Activated CD8-positive, alpha-beta memory T cell treated with anti-CD3 and anti-CD28 coated beads for 24 hours (primary cell): ENCODE data around the gene GBA3.

Experiments used
- DNase-seq: peaks from one replicate; pipeline ENCODE4 v3.0.0-alpha.2; 2020

GBA3 gene

GRCh38 chr4:22695917-22696316, 3.2 kb downstream of the GBA3 start:
- no peak for DNase-seq

- no peak for DNase-seq
Measured at GRCh38 chr4:22703912-22704311, 11.2 kb downstream of the GBA3 start.

GRCh38 chr4:22707390-22707789, 14.7 kb downstream of the GBA3 start:
- no peak for DNase-seq

- DNase-seq, result no peak
Measured at GRCh38 chr4:22708961-22709360, 16.2 kb downstream of the GBA3 start.

DNA sequence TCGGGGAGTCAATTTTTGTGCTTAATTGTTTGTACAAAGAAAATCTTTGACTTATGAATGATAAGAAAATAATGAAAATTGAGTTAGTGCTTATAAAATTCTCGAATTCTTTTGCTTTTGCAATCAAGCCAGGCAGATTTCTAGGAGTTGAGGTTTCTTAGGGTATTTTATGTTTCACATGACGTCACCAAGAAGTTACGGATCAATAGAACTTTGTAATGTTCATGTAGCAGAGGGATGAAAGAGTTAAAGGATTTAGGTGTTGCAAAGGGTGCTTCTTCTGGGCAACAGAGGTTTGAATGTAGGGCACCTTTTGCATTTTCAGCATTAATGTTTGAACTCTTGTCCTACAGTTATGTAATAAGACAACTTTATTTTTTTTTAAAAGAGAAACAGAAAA, 19.4 kb downstream of the GBA3 start:
- no peak for DNase-seq

- DNase-seq, result no peak
Measured at GRCh38 chr4:22712529-22712928, 19.8 kb downstream of the GBA3 start.

DNA sequence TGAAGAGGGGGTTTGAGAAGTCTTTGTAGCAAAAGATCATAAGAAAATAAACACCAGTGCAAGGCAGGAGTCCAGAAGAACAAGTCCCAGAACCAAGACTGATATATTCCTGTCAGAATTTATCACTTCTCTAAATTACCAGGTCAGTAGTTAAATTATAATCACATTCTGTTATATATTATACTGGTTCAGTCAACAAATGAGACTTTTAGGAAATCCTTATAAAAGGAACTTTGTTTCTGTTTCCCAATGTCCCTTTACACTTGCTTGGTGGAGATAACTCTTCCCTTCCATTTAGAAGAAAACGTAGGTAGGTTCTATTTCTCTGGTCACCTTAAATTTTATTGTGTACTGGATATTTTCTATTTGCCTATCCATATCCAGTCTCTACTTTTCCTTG, 21.1 kb downstream of the GBA3 start:
- DNase-seq, result no peak

GRCh38 chr4:22719218-22719617, 26.5 kb downstream of the GBA3 start:
- no peak for DNase-seq

GRCh38 chr4:22720091-22720490, 27.4 kb downstream of the GBA3 start:
- no peak for DNase-seq

- no peak for DNase-seq
Measured at GRCh38 chr4:22721204-22721603, 28.5 kb downstream of the GBA3 start.

- no peak for DNase-seq
Measured at GRCh38 chr4:22730021-22730420, 37.3 kb downstream of the GBA3 start.

DNA sequence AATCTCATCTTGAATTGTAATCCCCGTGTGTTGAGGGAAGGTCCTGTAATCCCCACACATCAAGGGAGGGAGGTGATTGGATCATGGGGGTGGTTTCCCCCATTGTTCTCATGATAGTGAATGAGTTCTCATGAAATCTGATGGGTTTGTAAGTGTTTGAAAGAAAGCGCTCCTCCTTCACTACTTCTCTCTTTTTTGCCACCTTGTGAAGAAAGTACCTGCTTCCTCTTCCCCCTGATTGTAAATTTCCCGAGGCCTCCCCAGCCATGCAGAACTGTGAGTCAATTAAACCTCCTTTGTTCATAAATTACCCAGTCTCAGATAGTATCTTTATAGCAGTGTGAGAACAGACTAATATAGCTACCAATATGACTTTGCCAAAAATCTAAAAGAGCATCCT, 41.1 kb downstream of the GBA3 start:
- DNase-seq, result no peak

DNA sequence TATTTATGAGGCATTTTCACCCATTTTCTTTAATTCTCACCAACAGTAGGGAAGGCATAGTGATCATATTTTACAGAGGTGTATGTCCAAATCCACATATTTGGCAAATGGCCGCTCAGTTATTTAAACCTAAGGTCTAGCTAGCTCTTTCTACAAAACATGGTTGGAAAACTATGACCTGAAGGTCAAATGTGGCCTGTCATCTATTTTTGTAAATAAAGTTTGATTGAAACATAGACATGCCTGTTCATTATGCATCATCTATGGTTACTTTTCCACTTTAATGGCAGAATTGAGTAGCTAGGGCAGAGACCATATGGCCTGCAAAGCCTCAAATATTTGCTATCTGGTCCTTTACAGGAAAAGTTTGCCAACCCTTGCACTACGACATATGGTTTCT, 44.2 kb downstream of the GBA3 start:
- DNase-seq, result no peak

DNA sequence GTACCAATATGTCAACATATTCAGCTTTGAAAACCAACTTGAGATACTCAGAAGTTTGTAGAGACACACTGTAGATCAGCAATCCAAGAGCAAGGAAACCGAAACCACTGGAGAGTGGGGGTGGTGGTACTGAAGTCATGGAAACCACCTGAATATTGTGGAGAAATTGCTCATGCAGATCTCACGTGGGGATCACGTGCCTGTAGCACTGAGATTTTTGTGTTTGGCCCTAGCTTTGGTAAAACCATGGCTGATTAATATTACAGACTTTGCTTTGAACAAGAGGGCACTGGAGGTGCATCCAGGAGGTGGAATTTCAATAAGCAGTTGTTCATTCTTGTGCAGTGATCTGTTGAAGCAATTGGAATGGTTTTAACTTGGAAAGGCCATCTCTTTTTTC, 47.2 kb downstream of the GBA3 start:
- DNase-seq, result no peak

GRCh38 chr4:22741744-22742143, 49.0 kb downstream of the GBA3 start:
- no peak for DNase-seq

- DNase-seq, result no peak
Measured at GRCh38 chr4:22743290-22743689, 50.6 kb downstream of the GBA3 start.

DNA sequence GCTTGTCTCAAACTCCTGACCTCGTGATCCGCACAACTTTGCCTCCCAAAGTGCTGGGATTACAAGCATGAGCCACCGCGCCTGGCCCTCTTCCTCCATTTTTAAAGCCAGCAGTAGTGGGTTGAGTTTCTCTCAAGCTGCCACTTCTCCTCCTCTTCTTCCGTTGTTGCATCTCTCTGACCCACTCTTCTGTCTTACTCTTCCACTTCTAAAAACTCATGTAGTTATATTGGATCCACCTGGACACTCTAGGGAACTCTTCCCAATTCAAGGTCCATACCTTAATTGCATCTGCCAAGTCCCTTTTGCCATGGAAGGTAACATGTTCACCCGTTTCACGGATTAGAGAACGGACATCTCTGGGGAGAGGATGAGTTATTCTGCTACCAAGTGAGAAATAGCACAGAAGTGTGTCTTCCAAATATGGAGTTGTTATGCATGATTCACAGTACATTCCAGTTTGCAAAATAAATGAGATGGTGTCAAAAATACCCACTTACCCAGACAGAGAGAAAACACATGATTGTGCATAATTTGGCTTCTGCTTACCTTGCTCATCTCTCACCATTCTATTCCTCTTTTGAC, 51.8 kb downstream of the GBA3 start:
- DNase-seq, result no peak

DNA sequence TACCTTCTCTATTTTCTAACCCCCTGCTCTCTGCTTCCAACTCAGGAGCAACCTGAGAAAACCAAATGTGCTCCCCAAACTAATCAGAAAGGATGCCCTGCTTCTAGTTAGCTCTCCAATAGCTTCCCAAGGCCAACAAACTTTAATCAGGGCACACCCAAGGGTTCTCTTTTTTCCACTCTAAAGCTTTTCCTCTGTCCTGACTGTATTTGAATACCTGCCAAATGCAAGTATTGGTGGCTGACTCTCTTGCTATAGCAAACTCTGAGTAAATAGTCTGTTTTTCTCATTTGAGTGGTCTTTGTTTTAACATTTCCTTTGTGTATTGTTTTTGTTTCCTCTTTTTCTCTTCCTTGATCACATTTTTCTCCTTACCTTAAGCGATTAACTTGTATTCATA, 52.5 kb downstream of the GBA3 start:
- DNase-seq, result no peak

- DNase-seq, result no peak
Measured at GRCh38 chr4:22754116-22754515, 61.4 kb downstream of the GBA3 start.

- DNase-seq, result no peak
Measured at GRCh38 chr4:22762548-22762947, 69.8 kb downstream of the GBA3 start.

- DNase-seq, result no peak
Measured at GRCh38 chr4:22764183-22764582, 71.4 kb downstream of the GBA3 start.

DNA sequence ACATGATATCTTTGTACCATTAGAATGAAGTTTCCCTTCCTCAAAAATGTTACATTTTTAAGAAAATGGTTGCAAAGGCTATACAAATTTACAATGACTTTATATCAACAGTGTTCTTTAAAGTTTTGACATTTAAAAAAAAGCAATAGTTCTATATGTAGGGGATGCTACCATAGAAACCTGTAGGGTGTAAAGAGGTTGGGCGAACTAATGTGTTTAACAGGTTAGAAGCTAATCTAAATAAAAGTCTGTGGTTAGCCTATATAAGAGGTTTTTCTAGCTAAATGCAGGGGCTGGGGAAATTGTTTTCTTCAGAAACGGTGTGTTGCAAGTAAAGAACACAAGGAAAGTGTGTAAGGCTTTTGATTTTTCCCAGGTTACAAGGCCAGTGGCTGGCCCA, 73.3 kb downstream of the GBA3 start:
- no peak for DNase-seq

DNA sequence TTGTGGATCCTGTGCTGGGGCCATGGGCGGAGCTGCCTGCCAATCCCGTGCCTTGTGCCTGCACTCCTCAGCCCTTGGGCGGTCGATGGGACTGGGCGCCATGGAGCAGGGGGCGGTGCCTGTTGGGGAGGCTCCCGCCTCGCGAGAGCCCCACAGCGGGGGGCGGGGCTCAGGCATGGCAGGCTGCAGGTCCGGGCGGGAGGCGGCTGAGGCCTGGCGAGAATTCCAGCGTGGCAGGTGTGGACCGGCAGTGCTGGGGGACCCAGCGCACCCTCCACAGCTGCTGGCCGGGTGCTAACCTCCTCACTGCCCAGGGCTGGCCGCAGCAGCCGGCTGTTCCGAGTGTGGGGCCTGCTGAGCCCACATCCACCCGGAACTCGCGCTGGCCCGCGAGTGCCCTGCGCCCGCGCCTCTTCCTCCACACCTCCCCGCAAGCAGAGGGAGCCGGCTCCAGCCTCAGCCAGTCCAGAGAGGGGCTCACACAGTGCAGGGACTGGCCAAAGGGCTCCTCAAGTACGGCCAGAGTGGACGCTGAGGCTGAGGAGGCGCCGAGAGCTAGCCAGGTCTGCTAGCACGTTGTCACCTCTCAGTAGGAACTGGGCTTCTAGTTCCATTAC, 85.9 kb downstream of the GBA3 start:
- DNase-seq, result no peak

DNA sequence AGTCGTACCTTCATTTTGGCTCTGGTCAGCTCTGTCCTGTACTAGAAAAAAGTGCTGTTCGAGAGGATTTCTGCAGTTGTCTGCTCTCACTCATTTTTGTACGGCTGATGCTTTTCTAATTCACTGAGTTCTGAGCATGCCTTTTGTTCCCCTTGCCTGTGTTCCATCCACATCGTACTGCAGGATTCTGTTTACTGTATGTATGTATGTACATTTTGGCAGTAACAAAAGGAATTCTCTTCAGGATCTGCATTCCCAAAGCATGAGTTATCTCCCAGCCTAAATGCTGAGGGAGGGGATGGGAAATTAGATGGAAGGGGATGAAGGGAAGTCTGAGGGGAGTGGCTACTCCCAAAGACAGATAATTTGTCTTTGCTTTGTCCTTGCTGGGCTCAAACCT, 87.6 kb downstream of the GBA3 start:
- no peak for DNase-seq

GRCh38 chr4:22780797-22781196, 88.1 kb downstream of the GBA3 start:
- DNase-seq, result no peak
